ENCODE results near the gene RRP9.

DNA sequence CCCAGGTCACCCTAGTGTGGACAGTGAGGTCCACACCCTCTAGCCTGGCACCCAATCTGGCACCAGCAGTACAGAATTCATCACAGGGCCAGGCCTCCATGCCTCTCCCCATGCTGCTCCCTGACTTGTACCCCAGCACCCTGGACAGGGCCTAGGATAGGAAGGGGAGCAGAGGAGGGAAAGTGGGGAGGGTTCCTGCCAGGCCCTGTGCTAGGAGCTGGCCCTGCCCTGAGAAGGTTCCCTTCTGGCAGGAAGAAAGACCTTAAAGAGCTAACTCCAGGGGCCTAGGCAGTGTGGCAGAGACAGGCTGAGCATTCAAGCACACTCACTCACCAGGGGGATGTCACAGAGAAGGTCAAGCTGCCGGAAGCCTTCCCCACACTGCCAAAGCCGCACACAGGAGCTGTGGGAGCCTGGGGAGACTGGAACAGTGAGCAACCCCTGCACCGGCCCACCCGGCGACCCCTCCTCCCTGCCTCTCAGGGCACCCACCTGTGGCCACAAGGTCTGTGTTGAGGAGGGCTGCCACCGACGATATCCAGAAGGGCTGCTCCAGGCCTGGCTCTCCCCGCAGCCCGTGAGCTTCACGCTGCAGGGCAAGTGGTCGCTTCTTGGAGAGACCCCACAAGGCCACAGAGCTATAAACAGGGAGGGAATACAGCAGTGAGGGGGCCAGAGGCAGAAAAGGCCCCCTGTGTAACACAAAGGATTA is 7.4 kb downstream of the RRP9 start:
- TF ChIP-seq POLR2A (IDR thresholded peaks at IDR 0.05) (no peak), POLR2AphosphoS5 (IDR thresholded peaks at IDR 0.05; ENCODE audit: insufficient read depth in 1 of 2, low read depth in 1 of 2) (no peak)
- TF ChIP-seq, protein P1, sequence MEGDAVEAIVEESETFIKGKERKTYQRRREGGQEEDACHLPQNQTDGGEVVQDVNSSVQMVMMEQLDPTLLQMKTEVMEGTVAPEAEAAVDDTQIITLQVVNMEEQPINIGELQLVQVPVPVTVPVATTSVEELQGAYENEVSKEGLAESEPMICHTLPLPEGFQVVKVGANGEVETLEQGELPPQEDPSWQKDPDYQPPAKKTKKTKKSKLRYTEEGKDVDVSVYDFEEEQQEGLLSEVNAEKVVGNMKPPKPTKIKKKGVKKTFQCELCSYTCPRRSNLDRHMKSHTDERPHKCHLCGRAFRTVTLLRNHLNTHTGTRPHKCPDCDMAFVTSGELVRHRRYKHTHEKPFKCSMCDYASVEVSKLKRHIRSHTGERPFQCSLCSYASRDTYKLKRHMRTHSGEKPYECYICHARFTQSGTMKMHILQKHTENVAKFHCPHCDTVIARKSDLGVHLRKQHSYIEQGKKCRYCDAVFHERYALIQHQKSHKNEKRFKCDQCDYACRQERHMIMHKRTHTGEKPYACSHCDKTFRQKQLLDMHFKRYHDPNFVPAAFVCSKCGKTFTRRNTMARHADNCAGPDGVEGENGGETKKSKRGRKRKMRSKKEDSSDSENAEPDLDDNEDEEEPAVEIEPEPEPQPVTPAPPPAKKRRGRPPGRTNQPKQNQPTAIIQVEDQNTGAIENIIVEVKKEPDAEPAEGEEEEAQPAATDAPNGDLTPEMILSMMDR (IDR thresholded peaks at IDR 0.05) = no peak
